Right lobe of liver (tissue), 4 donors: ENCODE results near the gene DDR2.

ENCODE experiments used
- POLR2A ChIP-seq: fragments of 450-650 bp; IDR thresholded peaks from one replicate; pipeline ENCODE4 v1.6.1; 2017; ENCODE audit warnings: antibody characterized with exemption, mild to moderate bottlenecking
- TF ChIP-seq, protein P1 (sequence below), 4 donors: fragments of 200-600 bp in 3 of 4; fragments of 450-650 bp in 1 of 4; IDR thresholded peaks; one replicate each; pipeline versions ENCODE4 v1.5.1 to v1.8.0; 2016 to 2022; ENCODE audit warnings: antibody characterized with exemption in 4 of 4, mild to moderate bottlenecking in 2 of 4
- donor health status: DM: no; HTN: no; CAD: no.
- donor health status: DM: no; HTN: no; CAD: no.
- donor health status: DM: no; HTN: yes; CAD: no.

DNA sequence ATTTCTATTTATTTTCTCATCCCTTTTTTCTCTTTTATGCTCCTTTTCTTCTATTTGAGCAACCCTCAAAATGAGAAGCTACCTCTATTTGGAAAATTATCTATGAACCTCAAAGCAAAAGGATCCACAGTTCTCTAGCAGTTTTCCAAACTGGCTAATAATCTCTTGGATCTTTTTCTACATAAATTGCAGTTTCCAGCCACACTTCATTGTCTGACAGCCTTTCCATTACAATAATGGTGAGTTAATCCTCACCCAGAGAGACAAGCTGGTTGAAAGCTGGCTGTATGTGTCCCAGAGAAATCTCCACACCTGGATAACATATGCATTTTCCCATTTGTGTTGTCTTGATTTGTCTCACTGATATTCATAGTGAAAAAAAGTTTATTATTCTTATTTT is 141.7 kb downstream of the DDR2 start:
- TF ChIP-seq, protein P1, sequence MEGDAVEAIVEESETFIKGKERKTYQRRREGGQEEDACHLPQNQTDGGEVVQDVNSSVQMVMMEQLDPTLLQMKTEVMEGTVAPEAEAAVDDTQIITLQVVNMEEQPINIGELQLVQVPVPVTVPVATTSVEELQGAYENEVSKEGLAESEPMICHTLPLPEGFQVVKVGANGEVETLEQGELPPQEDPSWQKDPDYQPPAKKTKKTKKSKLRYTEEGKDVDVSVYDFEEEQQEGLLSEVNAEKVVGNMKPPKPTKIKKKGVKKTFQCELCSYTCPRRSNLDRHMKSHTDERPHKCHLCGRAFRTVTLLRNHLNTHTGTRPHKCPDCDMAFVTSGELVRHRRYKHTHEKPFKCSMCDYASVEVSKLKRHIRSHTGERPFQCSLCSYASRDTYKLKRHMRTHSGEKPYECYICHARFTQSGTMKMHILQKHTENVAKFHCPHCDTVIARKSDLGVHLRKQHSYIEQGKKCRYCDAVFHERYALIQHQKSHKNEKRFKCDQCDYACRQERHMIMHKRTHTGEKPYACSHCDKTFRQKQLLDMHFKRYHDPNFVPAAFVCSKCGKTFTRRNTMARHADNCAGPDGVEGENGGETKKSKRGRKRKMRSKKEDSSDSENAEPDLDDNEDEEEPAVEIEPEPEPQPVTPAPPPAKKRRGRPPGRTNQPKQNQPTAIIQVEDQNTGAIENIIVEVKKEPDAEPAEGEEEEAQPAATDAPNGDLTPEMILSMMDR (IDR thresholded peaks at IDR 0.05), result no peak
- TF ChIP-seq POLR2A, result no peak
